M059J (cell line): Measurements from ENCODE around the gene TMEM266. TPM values are rescaled to one million over a fixed set of nuclear protein-coding genes. Genes with fewer than 3 reads are reported as not detected.

ENCODE experiments used
- DNase-seq: peaks from one replicate; pipeline ENCODE4 v3.0.0-alpha.2; 2012; ENCODE audit warnings: low read depth
- total RNA-seq: library from RNA; depleted of rRNA; stranded (reverse); fragments of >200 nt; shearing (Covaris generic); gene quantifications from 2 replicates; pipeline ENCODE4 v1.2.3, GENCODE V29; 2014

The TMEM266 gene
- total RNA-seq, 1 experiment from 2014 or later, result not detected

GRCh38 chr15:76127880-76128279 lies 68.1 kb downstream of the TMEM266 start:
- DNase-seq, result no peak

GRCh38 chr15:76134537-76134936 lies 74.8 kb downstream of the TMEM266 start:
- DNase-seq, result no peak

DNA sequence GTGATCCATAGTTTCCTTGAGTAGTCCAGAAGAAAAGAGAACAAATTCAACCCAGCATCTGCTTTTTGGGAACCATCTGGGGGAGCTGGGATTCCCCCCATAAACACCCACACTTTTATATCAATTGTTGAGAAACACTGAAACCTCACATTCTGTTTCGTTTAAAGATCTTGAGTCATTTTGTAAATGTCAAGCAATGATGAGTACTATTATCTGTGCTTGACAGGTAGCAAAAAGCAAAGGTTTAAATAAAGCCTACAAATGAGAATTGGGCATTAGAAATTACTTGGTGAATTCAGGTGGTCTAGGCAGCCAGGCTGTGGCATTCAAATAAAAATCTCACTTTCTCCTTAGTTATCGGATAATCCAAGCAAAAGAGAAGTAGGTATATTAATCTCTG lies 75.7 kb downstream of the TMEM266 start:
- no peak for DNase-seq

- DNase-seq, result no peak
Measured at GRCh38 chr15:76138436-76138835, 78.7 kb downstream of the TMEM266 start.

DNA sequence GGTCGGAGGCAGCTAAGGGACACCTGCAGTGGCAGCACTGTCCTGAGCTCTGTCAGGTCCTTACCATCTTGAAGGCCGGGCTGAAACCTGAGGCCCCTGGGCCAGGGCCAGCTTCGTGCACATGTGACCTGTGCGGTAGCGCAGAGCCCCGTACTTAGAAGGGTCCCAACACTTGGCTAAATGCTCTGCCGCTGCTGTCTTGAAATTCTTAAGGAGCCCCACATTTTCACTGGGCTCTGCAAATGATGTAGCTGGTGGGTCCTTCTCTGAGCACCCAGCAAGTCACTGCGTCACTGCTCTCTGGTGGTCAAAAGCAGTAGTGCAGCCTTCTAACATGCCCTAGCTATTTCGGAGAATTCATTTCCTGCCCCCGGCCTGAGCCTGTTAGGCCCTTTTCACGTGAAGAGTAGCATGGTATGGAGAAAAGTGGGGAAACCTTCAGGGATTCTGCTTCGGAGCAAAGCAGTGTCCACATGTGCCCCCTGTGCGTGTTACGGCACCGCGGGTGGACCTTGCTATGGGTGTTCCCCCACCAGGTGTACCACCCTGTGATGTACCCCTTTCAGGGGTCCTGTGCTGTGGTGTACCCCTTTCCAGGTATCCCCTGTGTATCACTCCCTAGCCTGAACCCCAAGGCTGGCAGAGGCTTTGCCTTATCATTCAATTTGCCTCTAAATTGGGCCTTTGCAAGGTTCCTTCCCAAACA lies 79.7 kb downstream of the TMEM266 start:
- DNase-seq, result peak; percentile 66

DNA sequence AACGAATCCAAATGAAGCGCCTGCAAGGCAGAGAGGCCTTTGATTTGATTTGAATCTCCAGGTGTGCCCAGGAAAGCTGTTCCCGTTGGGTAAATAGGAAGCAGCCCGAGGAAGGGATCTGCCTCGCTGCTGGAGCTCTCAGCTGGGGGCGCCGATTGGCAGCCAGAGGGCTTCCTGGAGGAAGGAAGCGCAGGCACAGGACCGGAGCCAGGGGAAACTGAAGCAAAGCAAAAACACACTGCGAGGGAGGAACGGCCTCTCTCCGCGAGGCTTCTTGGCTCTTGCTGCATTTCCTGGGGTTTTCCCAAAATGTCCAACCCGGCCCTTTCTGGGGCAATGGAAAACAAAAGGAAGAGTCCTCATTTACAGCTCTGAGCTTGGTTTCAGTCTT lies 80.3 kb downstream of the TMEM266 start:
- peak; percentile 6 for DNase-seq

DNA sequence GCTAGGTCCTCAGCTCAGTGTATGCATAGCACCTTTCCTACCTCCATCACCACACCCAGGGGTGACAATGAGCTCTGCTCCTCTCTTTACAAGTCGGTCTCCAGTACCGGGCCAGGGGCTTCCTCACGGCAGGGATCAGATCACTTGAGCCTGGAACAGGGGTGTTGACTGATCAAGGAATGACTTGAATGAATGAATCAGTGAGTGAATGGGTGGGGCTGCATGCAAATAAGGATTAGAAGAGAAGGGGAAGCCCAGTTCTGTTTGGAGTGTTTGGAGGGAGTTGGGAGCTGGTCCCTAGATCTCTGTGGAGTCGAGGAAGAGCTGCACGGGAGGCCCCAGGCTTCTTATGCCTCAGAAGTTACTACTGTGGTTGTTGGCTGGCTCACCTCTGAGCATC lies 87.0 kb downstream of the TMEM266 start:
- DNase-seq, result no peak

DNA sequence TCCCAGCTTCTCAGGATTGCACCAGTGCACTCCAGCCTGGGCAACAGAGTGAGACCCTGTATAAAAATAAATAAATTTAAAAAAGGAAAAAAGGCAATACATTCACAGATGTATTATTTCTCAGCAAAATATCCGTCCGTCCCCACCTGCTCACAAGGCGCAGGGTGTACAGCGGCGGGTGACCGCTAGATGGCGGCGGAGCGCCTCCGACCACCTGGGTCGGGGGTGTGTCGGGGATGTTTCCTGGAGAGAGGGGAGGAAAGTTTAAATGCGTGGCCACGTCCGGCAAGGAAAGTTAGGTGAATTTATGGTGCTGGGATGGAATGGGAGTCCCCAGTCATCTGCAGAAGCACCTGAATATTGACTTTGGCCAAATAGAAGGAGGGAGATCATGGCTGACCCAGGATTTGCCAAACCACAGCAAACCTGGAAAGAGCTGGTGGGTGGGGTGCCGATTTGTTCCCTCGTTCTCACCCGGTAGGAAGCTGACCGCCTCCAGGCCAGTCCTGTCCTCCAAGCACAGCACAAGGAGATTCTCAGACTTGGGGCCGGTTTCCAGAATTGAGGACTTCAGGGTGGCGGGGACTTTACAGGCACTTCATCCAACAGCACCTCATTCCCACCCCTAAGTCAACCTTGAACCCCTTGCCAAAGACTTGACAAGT lies 88.3 kb downstream of the TMEM266 start:
- peak; percentile 34 for DNase-seq

- no peak for DNase-seq
Measured at GRCh38 chr15:76149291-76149915, 89.6 kb downstream of the TMEM266 start.

DNA sequence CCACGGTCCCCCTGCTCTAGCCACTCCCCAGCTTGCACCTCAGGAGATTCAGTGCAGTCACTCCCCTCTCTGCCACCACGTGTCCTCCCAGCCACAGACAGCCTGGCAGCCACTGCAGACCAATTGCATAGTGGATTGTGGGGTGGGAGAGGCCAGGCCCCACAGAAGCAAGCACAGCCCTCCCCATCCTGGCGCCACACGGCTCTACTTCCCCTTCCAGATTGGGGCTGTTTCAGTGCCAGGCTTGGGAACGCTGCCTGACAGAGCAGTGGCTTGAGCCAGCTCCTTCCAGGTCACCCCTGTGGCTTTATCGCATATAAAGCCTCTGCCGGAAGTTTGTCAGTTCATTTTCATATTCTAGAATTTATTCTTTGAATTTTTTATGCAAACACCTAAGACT lies 90.7 kb downstream of the TMEM266 start:
- peak; percentile 8 for DNase-seq

- DNase-seq, result peak; percentile 77
Measured at GRCh38 chr15:76150971-76151598, 91.3 kb downstream of the TMEM266 start.

- DNase-seq, result no peak
Measured at GRCh38 chr15:76151599-76151974, 91.8 kb downstream of the TMEM266 start.

DNA sequence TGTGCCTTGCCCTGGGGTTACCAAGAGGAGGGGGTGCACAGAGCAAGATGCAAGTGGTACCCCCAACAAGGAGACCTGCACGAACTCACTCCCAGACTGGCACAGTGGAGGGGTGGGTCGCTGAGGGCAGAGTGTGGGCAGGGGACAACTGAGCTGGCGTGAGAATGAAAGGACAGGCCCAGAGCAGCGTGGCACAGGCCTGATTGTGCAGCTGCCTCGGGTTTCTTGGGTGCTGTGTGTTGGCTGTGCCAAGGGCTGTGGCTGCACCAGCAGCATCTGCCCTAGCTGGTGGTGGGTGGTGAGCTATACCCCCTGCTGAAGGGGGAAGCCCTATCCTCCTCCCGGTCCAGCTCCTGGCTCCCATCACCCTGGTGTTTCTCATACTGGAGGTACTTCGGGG lies 92.4 kb downstream of the TMEM266 start:
- DNase-seq, result no peak

GRCh38 chr15:76153241-76154197 lies 93.7 kb downstream of the TMEM266 start:
- DNase-seq, result no peak

DNA sequence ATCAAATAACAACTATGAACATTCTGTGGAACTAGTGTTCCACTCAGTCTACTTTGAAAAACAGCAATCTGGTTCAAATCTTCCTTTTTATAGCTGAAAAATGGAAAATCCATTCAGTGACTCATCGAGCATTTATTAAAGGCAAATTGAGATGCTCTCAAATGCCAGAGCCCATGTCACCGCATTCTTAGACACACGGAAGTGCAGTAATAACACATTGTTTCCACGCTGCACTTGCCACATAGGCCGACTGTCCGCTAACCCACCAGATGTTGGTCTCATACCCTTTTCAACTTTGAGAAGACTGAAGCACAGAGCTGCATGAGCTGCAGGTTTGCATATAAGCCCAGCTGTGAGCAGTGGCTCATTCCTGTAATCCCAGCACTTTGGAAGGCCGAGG lies 95.9 kb downstream of the TMEM266 start:
- no peak for DNase-seq

GRCh38 chr15:76158226-76158625 lies 98.4 kb downstream of the TMEM266 start:
- DNase-seq, result no peak

GRCh38 chr15:76158815-76159214 lies 99.0 kb downstream of the TMEM266 start:
- no peak for DNase-seq

DNA sequence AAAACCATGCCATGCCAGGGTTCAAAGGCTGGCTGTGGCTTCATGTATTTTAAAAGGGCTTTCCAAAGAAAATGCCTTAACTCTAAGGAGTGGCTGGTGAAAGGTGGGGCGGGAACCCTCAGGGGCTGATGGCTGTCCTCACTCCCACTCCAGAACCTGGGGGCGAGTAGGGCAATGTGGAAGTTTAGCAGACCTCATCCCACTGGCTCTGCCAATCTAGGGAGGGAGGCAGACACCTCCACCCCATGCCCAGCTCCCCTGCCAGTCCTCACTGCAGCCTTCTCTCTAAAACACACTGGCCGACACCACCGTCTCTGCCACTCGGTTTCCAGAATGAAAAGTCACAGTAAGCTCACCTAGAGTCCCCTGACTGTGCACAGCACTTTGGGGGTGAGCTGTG lies 99.5 kb downstream of the TMEM266 start:
- no peak for DNase-seq

GRCh38 chr15:76160426-76161152 lies 100.8 kb downstream of the TMEM266 start:
- no peak for DNase-seq

- DNase-seq, result peak; percentile 20
Measured at GRCh38 chr15:76161153-76162035, 101.6 kb downstream of the TMEM266 start.
